Mucosa of rectum (tissue), 2 donors: ENCODE results near the gene GIPR.
A peak's percentile ranks its signal among the peaks of the same experiment; 100 is the strongest.
"Not testable (repeated sequence)": the region's sequence is repeated elsewhere in the genome, so short reads cannot be mapped to it uniquely, and the experiment has no call there.

Source experiments
- H3K27ac ChIP-seq, 2 donors: one replicate each; pipeline ENCODE4 v1.7.0; 2013; ENCODE audit warnings: inconsistent platforms in 2 of 2, low read depth in 2 of 2, low read length in 2 of 2
- H3K27me3 ChIP-seq, 2 donors: one replicate each; pipeline ENCODE4 v1.7.0; 2013; ENCODE audit warnings: low read length in 2 of 2; ENCODE audit not compliant: control insufficient read depth in 2 of 2, insufficient read depth in 2 of 2
- H3K36me3 ChIP-seq, 2 donors: one replicate each; pipeline ENCODE4 v1.7.0; 2013; ENCODE audit warnings: low read length in 2 of 2; ENCODE audit not compliant: control insufficient read depth in 2 of 2, insufficient read depth in 2 of 2
- H3K4me1 ChIP-seq, 2 donors: one replicate each; pipeline ENCODE4 v1.7.0; 2013; ENCODE audit warnings: low read length in 2 of 2, mild to moderate bottlenecking in 1 of 2; ENCODE audit not compliant: control insufficient read depth in 2 of 2, insufficient read depth in 2 of 2
- H3K4me3 ChIP-seq, 2 donors: one replicate each; pipeline ENCODE4 v1.7.0; 2013; ENCODE audit warnings: low read length in 2 of 2
- H3K9ac ChIP-seq, 2 donors: one replicate each; pipeline ENCODE4 v1.7.0; 2013; ENCODE audit warnings: low read length in 2 of 2, low read depth in 1 of 2, mild to moderate bottlenecking in 1 of 2
- H3K9me3 ChIP-seq, 2 donors: one replicate each; pipeline ENCODE4 v1.7.0; 2013; ENCODE audit warnings: low read length in 2 of 2; ENCODE audit not compliant: control insufficient read depth in 2 of 2
- donor health status: healthy.
- donor health status: Normal muscosa, but diverticular disease.

Gene GIPR

GRCh38 chr19:45668342-45668871 is 386 bp downstream of the GIPR start:
- peak overlapping the region; percentile 72 to 86 for H3K4me3 ChIP-seq
- peak overlapping the region; percentile 66 to 68 for H3K9ac ChIP-seq
- H3K36me3 ChIP-seq: no peaks in the 10 kb centered on the region
- no peaks in the 10 kb centered on the region for H3K9me3 ChIP-seq
- peaks cover 2 to 5% of the 10 kb centered on the region in 2 donors for H3K27me3 ChIP-seq
- peaks cover 15 to 28% of the 10 kb centered on the region in 2 donors for H3K4me1 ChIP-seq
- peak overlapping the region; percentile 34 to 76 for H3K27ac ChIP-seq

- H3K36me3 ChIP-seq: no peaks in the 10 kb centered on the region
- H3K27me3 ChIP-seq: peaks cover 2 to 5% of the 10 kb centered on the region in 2 donors
- H3K27ac ChIP-seq: peak overlapping the region; percentile 63 to 73
- peak overlapping the region; percentile 14 to 67 for H3K9ac ChIP-seq
- H3K9me3 ChIP-seq: no peaks in the 10 kb centered on the region
- H3K4me1 ChIP-seq: peaks cover 15 to 28% of the 10 kb centered on the region in 2 donors
- H3K4me3 ChIP-seq: peak overlapping the region; percentile 44 to 53
Observed at GRCh38 chr19:45670670-45671453, 2.8 kb downstream of the GIPR start.

GRCh38 chr19:45674946-45675345 is 6.9 kb downstream of the GIPR start:
- no peaks in the 10 kb centered on the region for H3K9me3 ChIP-seq
- H3K4me1 ChIP-seq: peaks cover 13 to 15% of the 10 kb centered on the region in 2 donors
- no peak overlapping the region for H3K4me3 ChIP-seq
- no peak overlapping the region for H3K27ac ChIP-seq
- peaks cover 0 to 8% of the 10 kb centered on the region in 2 donors for H3K27me3 ChIP-seq
- no peaks in the 10 kb centered on the region for H3K36me3 ChIP-seq
- H3K9ac ChIP-seq: no peak overlapping the region

- no peak overlapping the region for H3K27ac ChIP-seq
- peaks cover 0 to 8% of the 10 kb centered on the region in 2 donors for H3K27me3 ChIP-seq
- peak overlapping the region; percentile 52 to 68 for H3K9ac ChIP-seq
- no peaks in the 10 kb centered on the region for H3K9me3 ChIP-seq
- no peaks in the 10 kb centered on the region for H3K36me3 ChIP-seq
- peaks cover 13 to 14% of the 10 kb centered on the region in 2 donors for H3K4me1 ChIP-seq
- peak overlapping the region; percentile 59 to 61 for H3K4me3 ChIP-seq
Observed at GRCh38 chr19:45676851-45677263, 8.8 kb downstream of the GIPR start.

GRCh38 chr19:45677351-45678230 is 9.6 kb downstream of the GIPR start:
- peaks cover 0 to 8% of the 10 kb centered on the region in 2 donors for H3K27me3 ChIP-seq
- peak overlapping the region in 1 of 2 donors; percentile 31 for H3K9ac ChIP-seq
- no peaks in the 10 kb centered on the region for H3K36me3 ChIP-seq
- peak overlapping the region in 1 of 2 donors; percentile 3 for H3K27ac ChIP-seq
- H3K4me3 ChIP-seq: peak overlapping the region; percentile 33 to 58
- H3K4me1 ChIP-seq: peaks cover 13 to 15% of the 10 kb centered on the region in 2 donors
- no peaks in the 10 kb centered on the region for H3K9me3 ChIP-seq

- peaks cover 13 to 15% of the 10 kb centered on the region in 2 donors for H3K4me1 ChIP-seq
- H3K4me3 ChIP-seq: peak overlapping the region; percentile 43 to 63
- H3K9me3 ChIP-seq: no peaks in the 10 kb centered on the region
- peaks cover 0 to 8% of the 10 kb centered on the region in 2 donors for H3K27me3 ChIP-seq
- peak overlapping the region; percentile 77 to 81 for H3K27ac ChIP-seq
- H3K36me3 ChIP-seq: peaks cover 0 to 16% of the 10 kb centered on the region in 2 donors
- peak overlapping the region; percentile 47 to 70 for H3K9ac ChIP-seq
Observed at GRCh38 chr19:45681391-45682015, 13.5 kb downstream of the GIPR start.

DNA sequence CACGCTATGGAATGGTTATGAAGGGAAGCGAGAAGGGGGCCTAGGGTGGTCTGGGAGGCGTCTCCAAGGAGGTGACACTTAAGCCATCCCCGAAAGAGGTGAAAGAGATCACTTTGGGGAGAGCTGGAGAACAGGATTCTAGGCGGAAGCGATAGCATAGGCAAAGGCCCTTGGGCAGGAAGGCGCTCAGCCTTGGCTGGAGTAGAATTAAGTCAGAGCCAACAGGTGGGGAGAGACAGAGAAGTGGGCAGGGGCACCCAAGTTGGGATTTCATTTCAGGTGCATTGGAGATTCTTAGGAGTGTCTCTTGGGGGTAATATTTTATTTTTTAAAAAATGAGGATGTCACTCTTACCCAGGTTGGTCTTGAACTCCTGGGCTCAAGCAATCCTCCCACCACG is 14.1 kb downstream of the GIPR start:
- H3K9me3 ChIP-seq: no peaks in the 10 kb centered on the region
- peak overlapping the region; percentile 77 to 81 for H3K27ac ChIP-seq
- H3K27me3 ChIP-seq: peaks cover 0 to 5% of the 10 kb centered on the region in 2 donors
- H3K9ac ChIP-seq: peak overlapping the region; percentile 47 to 70
- H3K4me3 ChIP-seq: peak overlapping the region; percentile 43 to 63
- H3K4me1 ChIP-seq: peaks cover 9 to 15% of the 10 kb centered on the region in 2 donors
- peaks cover 3 to 17% of the 10 kb centered on the region in 2 donors for H3K36me3 ChIP-seq

DNA sequence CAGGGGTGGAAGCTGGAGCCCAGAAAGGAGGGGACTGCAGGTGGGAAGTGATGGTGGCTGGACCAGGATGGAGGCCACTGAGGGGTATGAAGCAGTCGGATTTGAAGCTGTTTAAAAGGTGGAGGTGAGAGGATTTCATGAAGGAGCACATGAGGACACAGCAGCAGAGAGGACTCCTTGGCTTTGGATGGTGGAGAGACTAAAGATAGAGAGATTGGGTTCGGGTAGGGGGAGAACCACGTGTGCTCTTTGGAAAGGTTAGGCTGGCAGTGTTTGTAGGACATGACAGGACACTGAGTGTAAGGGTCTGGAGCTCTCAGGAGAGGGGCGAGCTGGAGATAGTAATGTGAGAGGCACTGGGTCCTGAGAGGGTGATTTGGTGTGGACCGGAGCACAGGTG is 14.9 kb downstream of the GIPR start:
- Histone ChIP-seq H3K27me3 (peaks cover 0 to 4% of the 10 kb centered on the region in 2 donors), H3K9ac (no peak overlapping the region), H3K36me3 (peaks cover 10 to 25% of the 10 kb centered on the region in 2 donors), H3K4me1 (peaks cover 3 to 11% of the 10 kb centered on the region in 2 donors), H3K9me3 (no peaks in the 10 kb centered on the region), H3K27ac (no peak overlapping the region), H3K4me3 (no peak overlapping the region)

DNA sequence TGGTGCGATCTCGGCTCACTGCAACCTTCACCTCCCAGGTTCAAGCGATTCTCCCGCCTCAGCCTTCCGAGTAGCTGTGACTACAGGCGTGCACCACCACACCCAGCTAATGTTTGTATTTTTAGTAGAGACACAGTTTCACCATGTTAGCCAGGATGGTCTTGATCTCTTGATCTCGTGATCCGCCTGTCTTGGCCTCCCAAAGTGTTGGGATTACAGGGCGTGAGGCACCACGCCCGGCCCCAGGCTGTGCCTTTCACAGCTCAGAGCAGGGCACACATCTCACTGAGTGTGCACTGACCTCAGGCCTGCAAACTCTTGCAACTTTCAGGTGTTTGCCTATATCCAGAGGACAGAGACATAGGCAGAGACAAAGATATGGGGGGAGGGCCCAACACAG is 17.0 kb downstream of the GIPR start:
- H3K4me3 ChIP-seq, H3K9ac ChIP-seq, H3K27me3 ChIP-seq, H3K27ac ChIP-seq, H3K9me3 ChIP-seq, H3K4me1 ChIP-seq: not testable (repeated sequence)
- peaks cover 14 to 35% of the 10 kb centered on the region in 2 donors for H3K36me3 ChIP-seq
